G401.6 (cell line): Measurements from ENCODE around the gene ATP2B2.
"Not testable (repeated sequence)": the region's sequence is repeated elsewhere in the genome, so short reads cannot be mapped to it uniquely, and the experiment has no call there.

Experiments
- FAIRE-seq: peaks from 2 replicates; lab custom pipeline; 2012; peaks lifted over from hg19 to GRCh38; lab: Jason Lieb, UNC

Gene ATP2B2

DNA sequence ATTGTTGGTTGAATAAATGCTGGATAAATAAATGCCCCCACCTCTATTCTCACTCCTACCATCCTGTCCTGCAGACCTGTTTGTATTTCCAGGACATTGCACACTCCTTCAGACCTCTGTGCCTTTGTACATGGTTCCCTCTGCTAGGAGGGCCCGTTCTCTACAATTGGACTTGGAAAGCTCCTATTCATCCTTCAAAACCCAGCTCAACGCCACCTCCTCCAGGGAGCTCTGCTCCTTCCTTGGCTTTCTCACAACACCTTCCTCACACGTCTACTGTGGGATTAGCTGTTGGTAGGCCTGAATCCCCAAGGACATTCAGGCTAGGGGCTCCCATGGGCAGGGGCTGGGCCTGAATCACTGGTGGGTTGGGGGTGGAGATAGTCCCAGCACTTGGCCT lies 105.8 kb downstream of the ATP2B2 start:
- FAIRE-seq = no peak

- no peak for FAIRE-seq
These were observed 107.0 kb downstream of the ATP2B2 start for GRCh38 chr3:10398341-10398740.

DNA sequence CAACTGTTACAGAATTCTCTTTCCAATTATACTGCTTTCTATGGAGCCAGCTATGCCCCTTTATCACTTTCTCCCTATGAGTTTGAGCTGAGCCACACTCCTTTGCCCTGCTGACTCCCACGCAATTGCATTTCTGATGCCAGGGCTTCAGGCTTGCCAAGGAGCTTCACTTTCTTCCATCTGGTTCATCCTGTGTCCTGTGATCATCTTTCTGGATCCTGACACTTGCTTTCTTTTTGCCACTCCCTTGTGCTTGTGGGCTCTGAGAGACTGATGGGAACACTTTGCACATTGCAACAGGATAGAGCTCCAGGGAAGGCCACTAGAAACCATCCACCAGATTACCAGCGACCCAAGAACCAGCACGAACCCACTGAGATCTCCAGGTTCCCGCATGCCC lies 107.5 kb downstream of the ATP2B2 start:
- no peak for FAIRE-seq

DNA sequence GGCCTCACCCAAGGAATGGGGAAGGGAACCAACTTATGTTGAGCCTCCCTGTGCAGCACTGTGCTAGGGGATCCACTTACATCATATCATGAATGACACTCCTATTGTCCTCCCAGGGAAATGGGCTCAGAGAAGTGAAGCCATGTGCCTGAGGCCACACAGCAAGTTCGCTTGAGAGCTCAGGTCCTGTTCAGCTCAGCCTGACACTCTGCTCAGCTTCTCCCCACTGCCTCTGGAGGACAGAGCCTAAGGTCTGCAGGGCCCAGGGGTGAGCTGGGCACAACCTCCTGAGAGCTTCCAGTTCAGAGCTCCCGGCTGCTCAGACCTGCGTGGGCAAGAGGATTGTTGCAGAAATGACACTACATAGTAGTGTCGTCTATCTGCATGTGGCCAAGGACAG lies 108.5 kb downstream of the ATP2B2 start:
- FAIRE-seq = no peak

- FAIRE-seq = no peak
These were observed 109.3 kb downstream of the ATP2B2 start for GRCh38 chr3:10396083-10396482.

GRCh38 chr3:10395671-10396070 lies 109.7 kb downstream of the ATP2B2 start:
- FAIRE-seq = no peak

- FAIRE-seq = no peak
These were observed 110.2 kb downstream of the ATP2B2 start for GRCh38 chr3:10395196-10395595.

DNA sequence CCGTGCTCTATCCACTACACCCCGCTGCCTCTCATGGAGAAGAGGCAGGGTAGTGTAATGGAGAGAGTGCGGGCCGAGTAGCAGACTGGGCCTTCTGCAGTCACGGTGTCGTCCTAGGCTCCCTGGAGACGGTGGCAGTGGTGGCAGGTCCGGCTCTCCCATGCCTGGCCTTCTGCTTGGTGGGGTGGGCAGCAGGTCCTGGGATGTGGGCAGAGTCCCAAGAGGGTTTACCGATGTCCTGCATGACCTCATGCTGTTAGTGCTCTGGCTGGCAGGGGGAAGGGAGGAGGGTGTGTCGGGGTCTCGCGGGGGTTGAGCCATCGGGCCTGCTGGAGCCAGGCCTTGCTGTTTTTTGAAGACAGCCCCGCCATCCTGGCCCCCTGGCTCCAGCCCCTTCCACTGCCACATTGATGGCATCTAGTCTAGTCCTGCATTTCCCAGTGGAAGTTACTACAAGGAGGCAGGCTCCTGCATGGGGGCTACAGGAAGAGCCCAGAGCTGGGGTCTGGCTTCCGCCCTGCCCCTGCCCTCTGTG lies 110.8 kb downstream of the ATP2B2 start:
- no peak for FAIRE-seq

DNA sequence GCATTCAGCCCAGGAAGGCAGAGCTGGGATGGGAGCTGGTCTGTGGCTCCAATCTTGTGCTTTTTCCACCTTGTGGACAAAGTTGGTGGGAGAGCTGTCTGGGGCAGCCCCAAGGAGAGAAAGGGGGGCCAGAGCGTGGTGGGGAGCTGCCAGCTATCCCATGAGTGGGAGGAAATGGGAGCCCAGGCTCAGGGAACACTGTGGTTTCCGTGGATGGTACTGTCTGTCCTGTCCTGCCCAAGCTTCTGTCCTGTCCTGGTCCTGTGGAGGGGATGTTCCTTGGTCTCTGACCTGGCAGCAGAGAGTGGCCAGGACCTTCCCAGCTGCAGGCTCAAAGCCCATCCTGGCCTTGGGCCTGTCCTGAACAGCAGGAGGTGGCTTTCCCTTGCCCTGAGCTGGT lies 111.9 kb downstream of the ATP2B2 start:
- no peak for FAIRE-seq

GRCh38 chr3:10392906-10393461 lies 112.4 kb downstream of the ATP2B2 start:
- no peak for FAIRE-seq

GRCh38 chr3:10392244-10392643 lies 113.1 kb downstream of the ATP2B2 start:
- FAIRE-seq = no peak

DNA sequence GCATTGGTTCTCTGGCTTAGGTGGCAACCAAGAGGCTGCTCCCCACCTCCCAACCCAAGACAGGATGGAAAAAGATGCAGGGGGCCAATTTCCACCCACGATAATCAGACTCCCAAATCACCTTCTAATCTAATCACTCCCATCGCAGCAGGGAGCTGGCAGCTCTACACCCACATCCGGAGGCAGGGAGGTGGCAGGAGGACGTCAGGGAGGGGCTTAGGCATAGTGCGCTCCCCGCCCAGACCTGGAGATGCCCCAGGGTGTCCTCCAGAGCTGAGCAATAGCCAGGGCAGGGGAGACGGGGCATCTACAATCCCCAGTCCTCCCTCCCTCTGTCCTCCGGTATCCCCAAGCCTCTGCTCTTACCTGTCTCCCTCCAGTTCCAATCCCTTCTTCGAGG lies 114.0 kb downstream of the ATP2B2 start:
- no peak for FAIRE-seq

DNA sequence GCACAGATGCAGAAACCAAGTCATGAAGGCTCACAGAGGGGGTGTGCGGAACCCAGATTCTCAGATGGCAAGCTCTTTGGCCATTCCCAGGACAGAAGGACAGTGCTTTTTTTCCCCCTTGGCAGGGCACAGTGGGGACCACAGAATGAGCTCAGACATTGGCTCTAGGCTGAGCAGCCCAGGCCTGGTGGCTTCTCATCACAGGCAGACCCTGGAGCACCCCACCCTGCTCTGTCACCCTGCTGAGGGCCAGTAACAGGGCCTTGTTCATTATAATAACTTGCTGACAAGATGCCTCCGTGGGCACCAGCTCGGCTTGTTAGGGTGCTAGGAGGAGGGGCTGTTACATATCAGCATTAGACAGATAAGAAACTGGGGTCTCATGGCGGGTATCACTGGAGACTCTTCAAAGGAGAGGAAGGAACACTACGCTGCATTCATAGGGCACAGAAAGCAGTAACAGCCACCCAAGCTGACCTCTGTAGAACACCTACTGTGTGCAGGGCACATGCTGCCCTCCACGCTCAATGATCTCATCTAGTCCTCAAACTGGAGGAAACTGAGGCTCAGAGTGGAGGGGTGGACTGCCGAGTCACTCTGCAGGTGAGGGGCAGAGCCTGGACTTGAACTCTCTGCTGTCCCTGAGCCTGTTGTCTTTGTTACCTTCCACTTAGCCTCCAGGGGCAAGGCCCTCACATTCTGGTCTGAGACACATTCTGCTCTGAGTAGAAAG lies 114.6 kb downstream of the ATP2B2 start:
- no peak for FAIRE-seq

DNA sequence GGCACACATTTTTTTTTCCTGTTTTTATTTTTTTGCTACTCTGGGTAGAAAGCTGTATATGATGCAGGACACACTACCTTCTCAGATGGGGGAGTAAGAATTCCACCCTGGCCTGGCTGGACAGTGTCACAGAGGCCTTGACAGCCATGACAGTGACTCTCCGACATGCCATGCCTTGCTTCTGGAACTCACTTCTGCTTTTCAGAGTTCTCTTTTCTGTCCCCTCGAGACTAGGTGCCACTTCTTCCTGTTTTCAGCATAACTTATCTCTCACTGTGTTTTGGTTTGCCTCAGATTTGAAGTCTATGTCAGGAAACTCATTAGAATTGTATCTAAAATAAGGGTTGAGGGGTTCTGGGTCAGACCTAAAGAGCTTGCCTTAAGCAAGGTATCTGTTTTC lies 115.4 kb downstream of the ATP2B2 start:
- no peak for FAIRE-seq

GRCh38 chr3:10389339-10389738 lies 116.0 kb downstream of the ATP2B2 start:
- FAIRE-seq = no peak

DNA sequence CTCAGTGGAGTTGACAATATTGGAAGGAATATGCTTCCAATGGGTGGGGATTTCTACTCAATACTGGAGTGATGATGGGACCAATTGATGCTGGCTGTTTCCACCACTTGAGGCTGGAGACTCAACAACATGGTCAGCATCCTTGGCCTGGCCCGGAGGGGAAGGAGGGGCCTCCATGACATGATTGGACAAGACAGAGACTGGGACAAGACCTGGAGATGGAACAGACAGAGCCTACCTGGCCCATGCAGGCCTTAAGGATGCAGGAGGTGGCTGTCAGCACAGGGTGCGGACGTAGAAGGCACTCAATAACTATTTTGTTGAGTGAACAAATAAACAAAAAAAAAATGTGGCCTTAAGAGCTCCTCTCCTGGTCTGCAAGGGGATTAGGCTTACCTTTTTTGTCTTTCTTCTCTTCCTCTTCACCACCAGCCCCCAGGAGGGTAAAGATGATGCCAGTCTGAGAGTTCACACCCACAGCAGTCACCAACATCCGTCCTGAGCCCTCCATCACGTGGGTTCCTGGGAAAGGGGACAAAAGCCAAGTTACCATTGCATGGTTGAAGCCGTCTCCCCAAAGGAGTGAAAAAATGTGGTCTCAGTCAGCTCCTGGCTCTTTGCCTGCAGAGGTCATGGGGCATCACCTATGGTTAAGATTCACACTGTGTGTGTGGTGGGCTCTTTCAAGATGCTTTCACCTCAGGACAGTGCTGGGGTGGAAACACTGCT lies 117.3 kb downstream of the ATP2B2 start:
- no peak for FAIRE-seq

- FAIRE-seq = no peak
These were observed 119.3 kb downstream of the ATP2B2 start for GRCh38 chr3:10386121-10386520.

DNA sequence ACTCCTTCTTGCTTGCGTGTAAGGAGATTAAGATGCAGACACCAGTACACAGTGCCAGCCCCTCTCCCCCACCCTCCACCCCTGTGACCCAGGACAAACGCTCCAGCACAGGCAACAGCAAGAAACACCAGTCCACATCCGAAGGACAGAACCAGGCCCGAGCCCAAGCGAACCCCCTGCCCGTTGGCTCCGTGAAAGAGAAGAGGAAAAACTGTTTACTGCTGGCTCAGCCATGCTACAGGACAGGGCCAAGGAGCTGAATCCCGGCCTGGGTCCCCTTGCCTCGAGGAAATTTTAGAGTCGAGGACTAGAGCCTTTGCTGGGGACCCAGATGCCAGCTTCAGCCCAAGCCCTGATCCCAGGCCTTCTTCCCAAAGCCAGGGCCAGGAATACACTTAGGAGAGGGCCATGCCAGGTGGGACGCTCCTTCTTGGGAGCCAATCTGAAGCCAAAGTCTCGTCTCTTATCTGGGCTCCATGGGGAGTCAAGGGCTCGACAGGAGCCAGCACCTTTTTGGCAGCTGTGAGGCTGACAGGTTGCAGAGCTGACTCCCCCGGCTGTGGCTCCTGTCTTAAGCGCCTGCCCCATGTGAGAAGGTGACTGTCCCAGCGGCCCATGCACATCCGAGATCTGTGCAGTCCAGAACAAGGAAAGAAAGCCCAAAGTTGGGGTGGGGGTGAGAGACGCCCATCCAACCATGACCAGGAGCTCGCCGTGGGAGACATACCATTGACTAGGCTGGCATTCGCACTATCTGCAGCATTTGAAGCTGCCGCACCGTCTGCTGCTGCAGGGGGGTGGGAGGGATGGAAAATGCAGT lies 120.6 kb downstream of the ATP2B2 start:
- FAIRE-seq = no peak

DNA sequence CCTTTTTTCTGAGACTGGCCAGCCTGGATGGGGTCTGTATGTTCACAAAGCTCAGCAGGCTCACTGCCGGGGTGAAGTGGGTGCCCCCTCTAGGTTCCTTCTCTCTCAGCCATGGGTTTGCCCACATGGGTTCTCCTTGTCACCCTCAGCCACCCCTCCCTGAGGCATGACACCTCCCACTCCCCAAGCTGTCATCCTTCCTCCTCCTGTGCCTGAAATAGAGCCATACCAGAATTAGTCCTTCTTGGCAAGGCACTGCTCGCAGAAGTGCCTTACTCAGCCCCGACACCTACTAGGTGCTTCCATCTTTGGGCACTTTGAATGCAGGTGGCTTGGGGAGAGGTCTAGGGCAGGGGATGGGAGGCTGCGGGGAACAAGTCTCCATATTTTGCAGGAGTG lies 121.5 kb downstream of the ATP2B2 start:
- FAIRE-seq = no peak

- no peak for FAIRE-seq
These were observed 122.2 kb downstream of the ATP2B2 start for GRCh38 chr3:10382892-10383849.

- FAIRE-seq = not testable (repeated sequence)
These were observed 122.9 kb downstream of the ATP2B2 start for GRCh38 chr3:10382445-10382844.
